H4 (cell line): ENCODE data around the gene ITGA6. TPM values are rescaled to one million over a fixed set of nuclear protein-coding genes. Genes with fewer than 3 reads are reported as not detected.
"Not testable (repeated sequence)": the region's sequence is repeated elsewhere in the genome, so short reads cannot be mapped to it uniquely, and the experiment has no call there.

Experiments used
- DNase-seq: peaks from one replicate; pipeline ENCODE4 v3.0.0-alpha.2; 2015; ENCODE audit warnings: low spot score
- total RNA-seq: library from RNA; depleted of rRNA; stranded (reverse); fragments of >200 nt; shearing (Covaris generic); gene quantifications from 2 replicates; pipeline ENCODE4 v1.2.3, GENCODE V29; 2014; rRNA removed

ITGA6 gene
- total RNA-seq, 1 experiment from 2014 or later = 26.8 TPM

DNA sequence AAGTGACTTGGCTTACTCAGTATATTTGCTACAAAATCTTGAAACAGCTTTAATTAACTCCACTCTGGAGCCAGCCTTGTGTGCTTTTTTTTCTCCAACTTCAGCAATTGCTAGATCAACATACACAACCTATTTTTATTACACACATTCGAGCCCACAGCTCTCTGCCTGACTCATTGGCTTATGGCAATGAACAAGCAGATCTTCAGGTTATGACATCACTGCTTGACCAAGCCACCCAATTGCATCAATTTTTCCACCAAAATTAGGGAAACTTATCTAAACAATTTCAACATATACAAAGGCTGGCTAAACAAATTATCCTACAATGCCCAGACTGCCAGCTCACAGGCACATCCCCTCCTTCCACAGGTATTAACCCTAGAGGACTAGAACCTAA is 88.9 kb downstream of the ITGA6 start:
- peak; percentile 78 for DNase-seq

DNA sequence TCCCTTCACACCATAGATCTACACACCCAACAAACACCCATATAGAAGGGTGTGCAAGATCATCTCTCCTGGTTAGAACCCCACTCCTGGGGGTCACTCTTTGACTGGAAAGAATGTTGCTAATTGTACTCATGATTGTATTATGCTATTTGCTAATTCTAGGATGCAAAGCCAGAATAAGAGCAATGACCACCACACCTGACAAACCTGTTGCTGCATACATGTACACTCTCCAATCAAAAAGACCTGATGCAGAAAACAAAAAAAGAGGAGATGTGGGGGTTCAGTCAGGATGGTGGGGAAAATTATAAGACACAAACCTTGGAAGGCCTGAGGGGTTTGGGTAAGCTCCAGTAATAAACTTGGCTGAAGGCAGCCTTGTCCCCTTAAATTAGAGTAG is 91.6 kb downstream of the ITGA6 start:
- no peak for DNase-seq

DNA sequence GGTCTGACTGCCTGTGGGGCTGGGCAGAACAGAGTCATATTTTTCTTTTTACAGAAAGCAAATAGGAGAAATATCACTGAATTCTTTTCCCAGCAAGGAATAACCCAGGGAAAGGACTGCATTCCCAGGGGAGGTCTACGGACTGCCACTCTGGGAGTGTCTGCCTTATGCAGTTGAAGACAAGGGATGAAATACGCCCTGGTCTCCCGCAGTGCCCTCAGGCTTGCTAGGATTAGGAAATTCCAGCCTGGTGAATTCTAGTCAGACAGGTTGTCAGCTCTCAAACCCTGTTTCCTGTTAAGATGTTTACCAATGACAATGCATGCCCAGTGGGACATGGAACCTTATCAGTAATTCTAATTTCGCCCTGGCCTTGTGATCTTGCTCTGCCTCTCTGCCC is 98.2 kb downstream of the ITGA6 start:
- DNase-seq = no peak

DNA sequence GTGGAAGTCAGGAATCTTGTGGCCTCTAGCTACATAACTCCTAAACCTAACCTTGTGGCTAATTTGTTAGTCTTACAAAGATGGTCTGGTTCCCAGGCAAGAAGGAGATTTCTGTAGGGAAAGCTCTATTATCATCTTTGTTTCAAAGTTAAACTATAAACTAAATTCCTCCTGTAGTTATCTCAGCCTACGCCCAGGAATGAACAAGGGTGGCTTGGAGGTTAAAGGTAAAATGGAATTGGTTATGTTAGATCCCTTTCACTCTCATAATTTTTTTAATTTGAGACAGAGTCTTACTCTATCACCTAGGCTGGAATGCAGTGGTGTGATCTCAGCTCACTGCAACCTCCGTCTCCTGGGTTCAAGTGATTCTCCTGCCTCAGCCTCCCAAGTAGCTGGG is 103.9 kb downstream of the ITGA6 start:
- no peak for DNase-seq

DNA sequence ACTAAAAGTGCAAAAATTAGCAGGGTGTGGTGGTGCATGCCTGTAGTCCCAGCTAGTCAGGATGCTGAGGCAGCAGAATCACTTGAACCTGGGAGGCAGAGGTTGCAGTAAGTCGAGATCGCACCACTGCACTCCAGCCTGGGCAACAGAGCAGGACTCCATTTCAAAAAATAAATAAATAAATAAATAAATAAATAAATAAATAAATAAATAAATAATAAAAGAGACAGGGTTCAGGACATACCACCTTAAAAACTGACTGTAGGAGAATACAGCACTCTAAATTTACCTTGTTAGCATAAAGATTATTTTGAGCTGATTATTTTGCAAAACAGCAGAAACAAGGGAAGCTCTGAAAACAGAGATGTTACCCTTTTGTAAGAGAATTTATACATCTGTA is 105.1 kb downstream of the ITGA6 start:
- not testable (repeated sequence) for DNase-seq

DNA sequence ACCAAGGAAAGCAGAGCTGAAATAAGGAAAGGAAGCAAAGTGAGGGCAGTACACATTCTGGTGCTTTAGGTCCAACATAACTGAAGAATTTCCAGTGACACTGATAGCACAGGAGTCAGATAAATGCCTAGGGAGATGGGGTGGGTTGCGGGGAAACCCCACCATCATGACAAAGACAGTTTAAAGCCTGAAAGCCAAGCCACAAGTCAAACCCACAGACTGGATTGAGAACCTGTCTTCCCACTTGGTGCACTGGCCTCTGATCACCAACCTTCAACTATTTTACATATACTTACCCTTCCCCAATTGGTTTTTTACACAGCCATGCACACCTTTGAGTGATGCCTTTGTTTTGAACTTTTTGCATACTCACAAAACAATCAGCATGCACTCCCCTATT is 106.3 kb downstream of the ITGA6 start:
- no peak for DNase-seq

DNA sequence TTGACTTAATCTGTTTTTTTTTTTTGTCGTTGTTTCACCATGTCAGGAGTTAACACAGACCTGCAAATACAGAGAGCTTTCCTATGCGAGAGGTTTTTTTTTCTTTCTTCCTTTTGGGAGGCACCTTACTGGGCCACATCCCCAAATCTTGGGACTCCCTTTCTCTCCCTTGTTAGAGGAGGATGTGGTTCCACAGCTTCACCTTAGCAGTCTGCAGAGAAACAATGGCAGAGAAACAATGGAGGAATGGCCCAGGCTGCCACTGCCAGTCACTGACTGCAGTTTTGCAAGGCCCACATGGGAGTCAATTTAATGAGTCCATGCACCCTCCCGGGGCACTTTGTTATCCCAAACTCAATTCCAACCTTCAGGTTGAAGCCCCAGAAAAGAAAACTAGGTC is 107.7 kb downstream of the ITGA6 start:
- DNase-seq = no peak

DNA sequence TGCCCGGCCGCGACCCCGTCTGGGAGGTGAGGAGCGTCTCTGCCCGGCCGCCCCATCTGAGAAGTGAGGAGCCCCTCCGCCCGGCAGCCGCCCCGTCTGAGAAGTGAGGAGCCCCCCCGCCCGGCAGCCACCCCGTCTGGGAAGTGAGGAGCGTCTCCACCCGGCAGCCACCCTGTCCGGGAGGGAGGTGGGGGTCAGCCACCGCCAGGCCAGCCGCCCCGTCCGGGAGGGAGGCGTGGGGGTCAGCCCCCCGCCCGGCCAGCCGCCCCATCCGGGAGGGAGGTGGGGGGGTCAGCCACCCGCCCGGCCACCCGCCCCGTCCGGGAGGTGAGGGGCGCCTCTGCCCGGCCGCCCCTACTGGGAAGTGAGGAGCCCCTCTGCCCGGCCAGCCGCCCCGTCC is 110.5 kb downstream of the ITGA6 start:
- not testable (repeated sequence) for DNase-seq

DNA sequence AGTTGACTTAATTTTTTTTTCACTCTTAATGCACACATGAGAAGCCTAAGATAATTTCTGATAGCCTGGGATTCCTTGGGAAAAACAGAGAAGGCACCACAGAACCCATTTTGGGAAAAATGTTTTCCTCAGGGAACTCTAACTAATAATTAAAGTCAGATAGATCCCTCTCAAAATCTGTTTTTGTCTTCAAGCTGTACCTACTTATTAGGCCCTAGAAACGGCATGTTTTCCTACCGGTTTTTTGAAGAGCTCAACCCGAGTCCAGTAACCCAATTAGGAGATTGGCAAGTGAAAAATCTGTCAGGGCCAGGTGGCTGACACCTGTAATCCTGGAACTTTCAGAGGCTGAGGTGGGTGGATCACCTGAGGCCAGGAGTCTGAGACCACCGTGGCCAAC is 112.4 kb downstream of the ITGA6 start:
- DNase-seq = no peak

DNA sequence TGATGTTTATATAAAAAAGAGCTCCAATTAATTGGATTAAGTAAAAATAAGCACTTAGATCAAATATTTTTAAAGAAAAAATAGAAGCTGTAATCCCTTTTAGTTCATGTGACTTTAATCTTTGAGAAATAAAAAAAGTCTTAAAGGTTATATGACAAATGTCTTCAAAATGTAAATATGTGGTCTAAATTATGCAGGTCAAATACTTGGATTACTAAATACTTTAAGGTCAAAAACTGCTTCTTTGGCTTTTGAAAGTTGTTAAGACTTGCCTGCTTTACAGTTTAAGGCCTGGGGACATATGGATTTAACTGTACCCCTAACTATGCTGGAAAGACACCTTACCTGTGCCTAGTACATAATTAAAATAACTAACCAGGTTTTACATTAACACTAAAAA is 113.0 kb downstream of the ITGA6 start:
- no peak for DNase-seq

DNA sequence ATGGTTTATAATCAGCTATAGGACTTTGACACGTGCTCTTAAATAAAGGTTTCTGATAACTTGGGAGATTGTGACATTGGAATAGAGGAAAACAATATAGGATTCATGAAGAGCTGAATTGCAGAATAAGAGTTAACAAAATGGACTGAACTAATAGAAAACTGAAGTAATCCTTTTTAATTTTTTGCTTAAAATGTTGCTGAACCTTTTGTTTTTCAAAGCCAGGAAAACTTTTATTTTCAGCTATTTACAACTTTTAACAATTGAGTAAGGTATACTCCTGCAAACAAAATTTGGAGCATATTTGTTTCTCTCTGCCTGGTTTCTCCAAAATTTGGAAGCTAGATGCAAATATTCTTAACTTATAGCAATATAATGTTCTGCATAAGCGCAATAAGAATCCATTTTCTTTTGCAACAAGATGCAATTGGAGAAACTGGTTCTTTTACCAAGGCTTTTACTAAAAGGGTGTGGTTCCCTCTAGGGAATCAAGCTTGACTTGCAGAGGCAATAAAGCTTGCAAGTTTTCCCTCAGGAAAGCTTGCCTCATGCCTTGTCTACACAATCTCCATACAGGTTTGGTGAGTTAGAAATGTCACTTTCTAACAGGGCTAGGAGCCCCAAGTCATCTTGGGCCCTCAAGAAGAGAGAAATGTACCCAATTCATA is 118.2 kb downstream of the ITGA6 start:
- DNase-seq = no peak

DNA sequence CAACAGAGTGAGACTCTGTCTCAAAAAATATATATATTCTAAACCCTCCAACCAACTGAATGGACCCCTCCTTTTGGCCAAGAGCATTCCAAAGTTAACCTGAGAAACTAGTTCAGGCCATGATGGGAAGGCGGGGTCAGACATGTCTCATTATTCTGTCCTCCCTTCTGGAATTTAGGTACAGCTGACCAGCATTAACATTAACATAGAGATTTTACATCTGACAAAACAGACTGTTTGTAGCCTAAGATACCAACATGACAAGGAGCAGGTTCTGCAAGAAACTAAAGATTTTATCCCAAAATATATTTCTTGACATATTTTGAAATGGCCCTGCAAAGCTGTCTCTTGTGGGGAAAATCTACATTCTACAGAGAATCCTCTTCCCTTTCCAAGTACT is 121.7 kb downstream of the ITGA6 start:
- no peak for DNase-seq

DNA sequence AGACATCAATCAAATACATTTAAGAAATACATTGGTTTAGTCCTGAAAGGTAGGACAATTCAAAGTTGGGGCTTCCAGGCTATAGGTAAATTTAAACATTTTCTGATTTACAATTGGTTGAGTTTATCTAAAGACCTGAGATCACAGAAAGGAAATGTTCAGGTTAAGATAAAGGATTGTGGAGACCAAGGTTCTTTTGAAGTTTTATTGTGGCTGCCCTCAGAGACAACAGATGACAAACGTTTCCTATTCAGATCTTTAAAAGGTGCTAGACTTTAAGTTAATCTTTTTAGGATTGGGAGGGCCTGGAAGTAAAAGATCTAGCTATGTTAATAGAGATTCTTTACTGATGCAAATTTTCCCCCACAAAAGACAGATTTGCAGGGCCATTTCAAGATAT is 122.4 kb downstream of the ITGA6 start:
- DNase-seq = not testable (repeated sequence)

DNA sequence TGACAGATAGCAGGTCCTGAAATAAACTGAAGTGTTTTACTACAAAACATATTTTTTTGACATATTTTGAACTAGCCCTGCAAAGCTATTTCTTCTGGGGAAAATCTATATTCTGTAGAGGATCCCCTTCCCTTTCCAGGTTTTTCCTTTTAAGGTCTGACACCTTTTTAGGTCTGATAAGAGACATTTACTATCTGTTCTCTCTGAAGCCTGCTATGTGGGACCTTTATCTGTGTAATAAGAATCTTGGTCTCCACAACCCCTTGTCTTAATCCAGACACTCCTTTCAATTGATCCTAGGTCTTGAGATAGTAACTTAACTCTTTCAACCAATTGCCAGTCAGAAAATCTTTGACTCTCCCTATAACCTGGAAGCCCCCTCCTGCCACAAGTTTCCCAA is 123.0 kb downstream of the ITGA6 start:
- no peak for DNase-seq

DNA sequence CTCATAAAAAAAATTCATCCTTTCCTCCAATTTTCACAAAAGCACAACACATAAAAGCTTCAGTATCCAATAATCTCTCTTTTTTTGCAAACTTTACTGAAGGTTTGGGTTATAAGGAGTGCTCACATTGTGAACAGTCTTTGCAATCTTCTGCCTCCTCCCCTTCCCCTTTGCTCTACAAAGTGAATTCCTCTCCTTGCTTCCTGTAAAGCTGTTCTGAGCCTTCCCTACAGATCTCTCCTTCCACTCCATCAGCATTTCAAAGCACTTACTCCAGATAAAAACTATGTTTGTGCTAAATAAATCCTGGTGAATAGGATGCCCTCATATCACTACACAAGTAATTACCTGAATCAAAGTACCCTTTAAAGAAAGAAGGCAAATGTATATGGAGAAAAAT is 123.9 kb downstream of the ITGA6 start:
- peak; percentile 10 for DNase-seq

DNA sequence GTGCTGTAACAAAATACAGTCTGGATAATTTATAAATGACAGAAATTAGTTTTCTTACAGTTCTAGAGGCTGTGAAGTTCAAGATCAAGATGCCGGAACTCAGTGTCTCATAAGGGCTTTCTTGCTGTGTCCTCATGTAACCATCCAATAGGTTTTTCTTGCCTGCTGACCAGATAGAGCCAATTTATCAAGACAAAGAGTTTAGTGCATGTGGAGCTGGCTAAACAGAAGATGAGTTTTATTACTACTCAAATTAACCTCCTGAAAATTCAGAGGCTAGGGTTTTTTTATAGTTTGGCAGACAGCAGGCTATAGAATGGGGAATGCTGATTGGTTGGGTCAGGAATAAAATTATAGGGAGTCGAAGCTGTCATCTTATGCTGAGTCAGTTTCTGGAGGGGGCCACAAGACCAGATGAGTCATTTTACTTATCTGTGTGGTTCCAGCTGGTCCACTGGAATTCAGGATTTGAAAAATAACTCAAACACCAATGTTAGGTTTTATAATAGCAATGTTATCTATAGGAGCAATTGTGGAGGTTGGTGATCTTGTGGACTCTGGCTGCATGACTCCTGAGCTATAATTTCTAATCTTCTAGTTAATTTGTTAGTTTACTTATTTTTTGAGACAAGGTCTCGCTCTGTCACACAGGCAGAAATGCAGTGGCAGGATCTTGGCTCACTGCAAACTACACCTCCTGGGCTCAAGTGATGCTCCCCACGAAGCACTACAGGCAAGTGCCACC is 125.3 kb downstream of the ITGA6 start:
- peak; percentile 73 for DNase-seq

DNA sequence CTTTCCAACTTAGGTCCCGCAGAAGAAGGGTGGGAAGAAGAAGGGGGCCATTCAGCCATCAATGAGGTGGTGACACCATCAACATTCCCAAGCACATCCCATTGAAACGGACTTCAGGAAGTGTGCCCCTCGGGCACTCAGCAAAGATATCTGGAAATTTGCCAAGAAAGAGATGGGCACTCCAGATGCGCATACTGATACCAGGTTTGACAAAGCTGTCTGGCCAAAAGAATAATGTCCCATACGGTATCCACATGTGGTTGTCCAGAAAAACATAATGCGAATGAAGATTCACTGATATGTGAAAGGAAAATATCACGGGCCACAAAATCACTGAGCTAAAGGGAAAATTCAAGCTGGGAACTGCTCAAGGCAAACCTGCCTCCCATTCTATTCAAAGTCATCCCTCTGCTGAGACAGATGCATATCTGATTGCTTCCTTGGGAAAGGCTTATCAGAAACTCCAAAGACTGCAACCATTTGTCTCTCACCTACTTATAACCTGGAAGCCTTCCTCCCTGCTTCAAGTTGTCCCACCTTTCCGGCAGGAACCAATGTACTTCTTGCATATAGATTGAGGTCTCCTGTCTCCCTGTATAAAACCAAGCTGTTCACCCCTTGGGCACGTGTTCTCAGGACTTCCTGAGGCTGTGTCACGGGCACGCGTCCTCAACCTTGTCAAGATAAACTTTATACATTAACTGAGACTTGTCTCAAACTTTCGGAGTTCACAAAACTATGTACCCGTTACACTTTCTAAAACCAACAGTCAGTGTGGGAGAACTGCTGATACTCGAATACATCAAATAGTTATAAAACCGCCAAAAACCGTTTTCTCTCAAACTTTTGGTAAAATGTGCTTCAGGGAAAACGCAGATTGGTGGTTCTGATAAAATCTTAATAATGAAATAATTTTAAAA is 127.2 kb downstream of the ITGA6 start:
- DNase-seq = no peak

DNA sequence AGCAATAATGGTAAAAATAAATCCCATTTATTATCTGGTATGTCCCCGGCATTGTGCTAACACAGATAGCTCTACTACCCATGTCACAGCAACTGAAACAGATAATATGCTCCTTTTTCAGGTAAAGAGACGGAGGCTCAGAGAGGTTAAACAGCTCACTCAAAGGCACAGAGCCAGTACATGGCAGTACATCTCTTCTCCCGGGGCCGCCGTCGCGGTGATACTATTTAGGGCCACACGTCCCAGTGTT is 127.8 kb downstream of the ITGA6 start:
- DNase-seq = no peak

Other genes with a start within 250 kb of the ITGA6 start
- gene PDK1, start 128.5 kb downstream of the ITGA6 start, total RNA-seq = 8.9 and 9.1 TPM in 2 replicates